HG03108 (cell line): ENCODE data around the gene TARS2.

ENCODE experiments used
- ATAC-seq: cut with Tn5 transposase; IDR thresholded peaks from one replicate; pipeline ENCODE4 v1.9.1; 2021; ENCODE audit warnings: moderate library complexity; ENCODE audit not compliant: unreplicated experiment

The TARS2 gene

GRCh38 chr1:150536836-150537731, 49.9 kb downstream of the TARS2 start:
- ATAC-seq: no peak

GRCh38 chr1:150537732-150538684, 50.8 kb downstream of the TARS2 start:
- ATAC-seq: no peak

- ATAC-seq: no peak
These were observed 56.4 kb downstream of the TARS2 start for GRCh38 chr1:150543500-150544143.

- ATAC-seq: no peak
These were observed 57.0 kb downstream of the TARS2 start for GRCh38 chr1:150544204-150544603.

- no peak for ATAC-seq
These were observed 58.3 kb downstream of the TARS2 start for GRCh38 chr1:150545486-150546032.

- ATAC-seq: no peak
These were observed 59.2 kb downstream of the TARS2 start for GRCh38 chr1:150546294-150546937.

- ATAC-seq: no peak
These were observed 61.1 kb downstream of the TARS2 start for GRCh38 chr1:150548324-150548631.

- ATAC-seq: no peak
These were observed 61.6 kb downstream of the TARS2 start, which contains the start of gene ADAMTSL4 for GRCh38 chr1:150548632-150549495. Gene ADAMTSL4 (plus strand): TSS chr1:150549408. CDS start chr1:150552289, 2,881 bp downstream.

- ATAC-seq: no peak
These were observed 62.4 kb downstream of the TARS2 start for GRCh38 chr1:150549496-150550221.

GRCh38 chr1:150550222-150551050, 63.2 kb downstream of the TARS2 start:
- ATAC-seq: no peak

- no peak for ATAC-seq
These were observed 64.0 kb downstream of the TARS2 start for GRCh38 chr1:150551051-150551783.

- no peak for ATAC-seq
These were observed 64.5 kb downstream of the TARS2 start for GRCh38 chr1:150551784-150552127.

GRCh38 chr1:150552128-150552910, 65.1 kb downstream of the TARS2 start:
- ATAC-seq: no peak

- no peak for ATAC-seq
These were observed 65.7 kb downstream of the TARS2 start for GRCh38 chr1:150552911-150553289.

- ATAC-seq: no peak
These were observed 66.3 kb downstream of the TARS2 start for GRCh38 chr1:150553392-150554085.

GRCh38 chr1:150554086-150554452, 66.8 kb downstream of the TARS2 start:
- no peak for ATAC-seq
